Glutamatergic neuron (in vitro differentiated cells): ENCODE data around the gene ATG16L2. TPM values are rescaled to one million over a fixed set of nuclear protein-coding genes. Genes with fewer than 3 reads are reported as not detected.
"Not testable (repeated sequence)": the region's sequence is repeated elsewhere in the genome, so short reads cannot be mapped to it uniquely, and the experiment has no call there.

ENCODE experiments used
- DNase-seq: peaks from one replicate; pipeline ENCODE4 v3.0.0; 2022
- H3K27ac Mint-ChIP-seq: one replicate; pipeline ENCODE4 v1.8.0; 2020; ENCODE audit warnings: mild to moderate bottlenecking, mixed read lengths, inconsistent platforms; ENCODE audit not compliant: unreplicated experiment
- H3K27me3 Mint-ChIP-seq: one replicate; pipeline ENCODE4 v1.8.0; 2020; ENCODE audit warnings: mild to moderate bottlenecking, moderate library complexity, mixed read lengths, inconsistent platforms; ENCODE audit not compliant: unreplicated experiment
- H3K36me3 Mint-ChIP-seq: one replicate; pipeline ENCODE4 v1.8.0; 2020; ENCODE audit warnings: mild to moderate bottlenecking, mixed read lengths, inconsistent platforms; ENCODE audit not compliant: unreplicated experiment
- H3K4me1 Mint-ChIP-seq: one replicate; pipeline ENCODE4 v1.8.0; 2020; ENCODE audit warnings: mild to moderate bottlenecking, low read depth, mixed read lengths, inconsistent platforms; ENCODE audit not compliant: unreplicated experiment
- H3K4me3 Mint-ChIP-seq: one replicate; pipeline ENCODE4 v1.8.0; 2020; ENCODE audit warnings: mild to moderate bottlenecking, mixed read lengths, inconsistent platforms; ENCODE audit not compliant: unreplicated experiment
- H3K9me3 Mint-ChIP-seq: one replicate; pipeline ENCODE4 v1.8.0; 2020; ENCODE audit warnings: mild to moderate bottlenecking, moderate library complexity, mixed read lengths, inconsistent platforms; ENCODE audit not compliant: unreplicated experiment
- total RNA-seq: library from RNA; stranded (reverse); fragmentation: NEBNext Ultra II Directional; extraction: Animal tissue kit (Norgen Biotek cat#: 25700); gene quantifications from one replicate; pipeline ENCODE4 v1.2.1, GENCODE V29; 2021; ENCODE audit not compliant: unreplicated experiment
- TF ChIP-seq, protein P1 (sequence below): fragments of 200-600 bp; sonication (generic); IDR thresholded peaks from one replicate; pipeline ENCODE4 v1.5.0; 2021; ENCODE audit not compliant: partially characterized antibody, unreplicated experiment

Gene ATG16L2
- total RNA-seq, 1 donor from 2014 or later = 6.9 TPM

DNA sequence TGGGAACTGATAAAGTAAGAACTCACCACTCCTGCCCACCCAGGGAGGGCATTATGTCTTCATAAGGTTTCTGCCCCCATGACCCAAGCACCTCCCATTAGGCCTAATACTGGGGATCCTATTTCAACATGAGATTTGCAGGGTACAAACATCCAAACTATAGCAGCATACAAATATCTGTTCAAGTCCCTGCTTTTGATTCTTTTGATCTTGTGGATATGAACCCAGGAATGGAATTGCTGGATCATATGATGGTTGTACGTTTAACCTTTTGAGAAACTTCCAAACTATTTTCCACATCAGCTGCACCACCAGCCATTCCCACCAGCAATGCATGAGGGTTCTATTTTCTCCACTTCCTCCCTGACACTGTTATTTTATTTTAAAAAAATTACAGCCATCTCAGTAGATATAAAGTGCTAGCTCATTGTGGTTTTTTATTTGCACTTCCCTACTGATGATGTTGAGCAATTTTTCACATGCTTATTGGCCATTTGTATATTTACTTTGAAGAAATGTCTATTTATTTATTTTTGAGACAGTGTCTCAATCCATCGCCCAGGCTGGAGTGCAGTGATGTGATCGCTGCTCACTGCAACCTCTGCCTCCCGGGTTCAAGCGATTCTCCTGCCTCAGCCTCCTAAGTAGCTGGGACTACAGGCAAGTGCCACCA lies 7.1 kb upstream of the ATG16L2 start:
- H3K36me3 Mint-ChIP-seq = no peaks in the 10 kb centered on the region
- no peak overlapping the region for H3K27ac Mint-ChIP-seq
- no peaks in the 10 kb centered on the region for H3K9me3 Mint-ChIP-seq
- no peaks in the 10 kb centered on the region for H3K4me1 Mint-ChIP-seq
- no peak for DNase-seq
- TF ChIP-seq, protein P1, sequence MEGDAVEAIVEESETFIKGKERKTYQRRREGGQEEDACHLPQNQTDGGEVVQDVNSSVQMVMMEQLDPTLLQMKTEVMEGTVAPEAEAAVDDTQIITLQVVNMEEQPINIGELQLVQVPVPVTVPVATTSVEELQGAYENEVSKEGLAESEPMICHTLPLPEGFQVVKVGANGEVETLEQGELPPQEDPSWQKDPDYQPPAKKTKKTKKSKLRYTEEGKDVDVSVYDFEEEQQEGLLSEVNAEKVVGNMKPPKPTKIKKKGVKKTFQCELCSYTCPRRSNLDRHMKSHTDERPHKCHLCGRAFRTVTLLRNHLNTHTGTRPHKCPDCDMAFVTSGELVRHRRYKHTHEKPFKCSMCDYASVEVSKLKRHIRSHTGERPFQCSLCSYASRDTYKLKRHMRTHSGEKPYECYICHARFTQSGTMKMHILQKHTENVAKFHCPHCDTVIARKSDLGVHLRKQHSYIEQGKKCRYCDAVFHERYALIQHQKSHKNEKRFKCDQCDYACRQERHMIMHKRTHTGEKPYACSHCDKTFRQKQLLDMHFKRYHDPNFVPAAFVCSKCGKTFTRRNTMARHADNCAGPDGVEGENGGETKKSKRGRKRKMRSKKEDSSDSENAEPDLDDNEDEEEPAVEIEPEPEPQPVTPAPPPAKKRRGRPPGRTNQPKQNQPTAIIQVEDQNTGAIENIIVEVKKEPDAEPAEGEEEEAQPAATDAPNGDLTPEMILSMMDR = no peak
- H3K27me3 Mint-ChIP-seq = no peaks in the 10 kb centered on the region
- H3K4me3 Mint-ChIP-seq = no peak overlapping the region

DNA sequence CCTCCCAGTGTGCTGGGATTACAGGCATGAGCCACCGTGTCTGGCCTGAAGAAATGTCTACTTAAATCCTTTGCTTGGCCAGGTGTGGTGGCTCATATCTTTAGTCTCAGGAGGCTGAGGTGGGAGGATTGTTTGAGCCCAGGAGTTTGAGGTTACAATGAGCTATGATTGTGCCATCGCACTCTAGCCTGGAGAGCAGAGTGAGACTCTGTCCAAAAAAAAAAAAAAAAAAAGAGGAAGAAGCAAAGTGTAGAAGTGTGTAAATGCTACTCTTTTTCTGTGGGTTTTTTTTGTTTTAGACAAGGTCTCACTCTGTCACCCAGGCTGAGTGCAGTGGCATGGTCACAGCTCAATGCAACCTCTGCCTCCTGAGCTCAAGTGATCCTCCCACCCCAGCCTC lies 6.4 kb upstream of the ATG16L2 start:
- no peak for DNase-seq
- H3K4me1 Mint-ChIP-seq = no peaks in the 10 kb centered on the region
- no peak overlapping the region for H3K4me3 Mint-ChIP-seq
- peaks cover 2% of the 10 kb centered on the region for H3K27me3 Mint-ChIP-seq
- H3K27ac Mint-ChIP-seq = no peak overlapping the region
- H3K36me3 Mint-ChIP-seq = no peaks in the 10 kb centered on the region
- H3K9me3 Mint-ChIP-seq = no peaks in the 10 kb centered on the region
- TF ChIP-seq, protein P1 = no peak

DNA sequence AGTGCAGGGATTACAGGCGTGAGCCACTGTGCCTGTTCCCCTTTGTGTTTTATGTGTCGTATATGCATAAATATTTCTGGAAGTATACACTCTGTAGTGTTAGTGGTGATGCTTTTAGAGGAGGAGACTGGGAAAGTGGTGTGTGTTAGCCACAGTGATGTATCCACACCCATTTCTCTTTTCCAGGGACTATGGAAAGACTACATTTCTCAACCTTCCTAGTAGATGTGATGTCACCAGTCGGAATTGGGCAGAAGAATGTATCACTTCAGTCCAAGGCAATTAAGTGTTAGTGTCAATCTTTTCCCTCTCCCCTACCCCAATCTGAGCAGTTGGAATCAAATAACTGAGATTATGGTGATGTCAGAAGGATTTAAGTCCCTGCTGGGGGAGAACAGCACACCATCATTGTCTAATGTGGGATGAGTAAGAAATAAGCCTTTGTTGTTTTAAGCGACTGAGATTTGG lies 5.8 kb upstream of the ATG16L2 start:
- no peak overlapping the region for H3K4me3 Mint-ChIP-seq

DNA sequence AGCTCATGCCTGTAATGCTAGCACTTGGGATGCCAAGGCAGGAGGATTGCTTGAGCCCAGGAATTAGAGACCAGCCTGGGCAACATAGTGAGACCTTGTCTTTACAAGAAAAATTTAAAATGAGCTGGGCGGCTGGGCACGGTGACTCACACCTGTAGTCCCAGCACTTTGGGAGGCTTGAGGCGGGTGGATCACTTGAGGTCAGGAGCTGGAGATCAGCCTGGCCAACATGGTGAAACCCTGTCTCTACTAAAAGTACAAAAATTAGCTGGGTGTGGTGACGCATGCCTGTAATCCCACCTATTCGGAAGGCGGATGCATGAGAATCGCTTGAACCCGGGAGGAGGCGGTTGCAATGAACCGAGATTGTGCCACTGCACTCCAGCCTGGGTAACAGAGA lies 2.5 kb upstream of the ATG16L2 start:
- not testable (repeated sequence) for H3K36me3 Mint-ChIP-seq, H3K9me3 Mint-ChIP-seq, H3K4me3 Mint-ChIP-seq, H3K27ac Mint-ChIP-seq, DNase-seq, H3K4me1 Mint-ChIP-seq
- peaks cover 13% of the 10 kb centered on the region for H3K27me3 Mint-ChIP-seq

More for the DNA sequence above, 5.8 kb upstream of the ATG16L2 start:
- H3K9me3 Mint-ChIP-seq = no peaks in the 10 kb centered on the region
- TF ChIP-seq, protein P1 = no peak
- no peak overlapping the region for H3K27ac Mint-ChIP-seq
- H3K36me3 Mint-ChIP-seq = no peaks in the 10 kb centered on the region
- no peak for DNase-seq
- no peaks in the 10 kb centered on the region for H3K4me1 Mint-ChIP-seq
- peaks cover 6% of the 10 kb centered on the region for H3K27me3 Mint-ChIP-seq

DNA sequence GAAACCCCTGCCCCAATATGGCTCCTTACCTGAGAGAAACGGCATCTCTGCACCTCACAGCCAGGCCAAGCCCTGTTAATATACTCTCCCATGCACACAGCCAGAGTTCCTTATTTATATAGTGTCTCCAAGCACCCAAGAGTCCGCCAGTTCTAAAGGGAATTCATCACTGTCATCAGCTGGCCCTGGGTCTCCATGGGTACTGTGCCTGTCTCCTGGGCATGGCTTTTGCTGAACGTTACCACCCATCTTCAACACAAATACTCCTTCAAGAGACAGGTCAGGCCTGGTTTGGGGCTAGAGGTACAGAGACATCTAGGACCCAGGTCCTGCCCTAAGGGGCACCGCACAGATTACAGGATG lies 1.6 kb upstream of the ATG16L2 start:
- no peaks in the 10 kb centered on the region for H3K9me3 Mint-ChIP-seq
- TF ChIP-seq, protein P1 = no peak
- no peaks in the 10 kb centered on the region for H3K4me1 Mint-ChIP-seq
- H3K4me3 Mint-ChIP-seq = peak overlapping the region; percentile 52
- DNase-seq = no peak
- no peaks in the 10 kb centered on the region for H3K36me3 Mint-ChIP-seq
- H3K27me3 Mint-ChIP-seq = peaks cover 13% of the 10 kb centered on the region
- H3K27ac Mint-ChIP-seq = no peak overlapping the region
